SK-N-SH treated with all-trans-retinoic acid at 6 μM for 48 hours (cell line): ENCODE measurements around the gene IQCK.

Source experiments
- ATAC-seq: fragments of 200-7000 bp; cut with Tn5 transposase; 3 replicates; pipeline ENCODE4 v1.9.1; 2020; ENCODE audit warnings: mild to moderate bottlenecking, moderate library complexity
- BACH2 ChIP-seq: fragments of 250-450 bp; sonication (Bioruptor Pico); IDR thresholded peaks from 2 replicates; pipeline ENCODE4 v1.9.0; 2021; ENCODE audit warnings: mild to moderate bottlenecking, borderline replicate concordance
- CSDC2 ChIP-seq: fragments of 250-450 bp; sonication (Bioruptor Pico); IDR thresholded peaks from 2 replicates; pipeline ENCODE4 v1.5.0; 2020; ENCODE audit warnings: mild to moderate bottlenecking, moderate library complexity
- ESRRG ChIP-seq: fragments of 250-450 bp; sonication (Bioruptor Pico); IDR thresholded peaks from 2 replicates; pipeline ENCODE4 v1.6.1; 2021; ENCODE audit warnings: mild to moderate bottlenecking
- ISL1 ChIP-seq: fragments of 250-450 bp; sonication (Bioruptor Pico); IDR thresholded peaks from 2 replicates; pipeline ENCODE4 v2.1.2; 2022; ENCODE audit warnings: mild to moderate bottlenecking, moderate library complexity
- OSR1 ChIP-seq: fragments of 250-450 bp; sonication (Bioruptor Pico); IDR thresholded peaks from 2 replicates; pipeline ENCODE4 v1.8.0; 2022; ENCODE audit warnings: moderate library complexity, mild to moderate bottlenecking, inconsistent platforms
- PPARA ChIP-seq: fragments of 250-450 bp; sonication (Bioruptor Pico); IDR thresholded peaks from 2 replicates; pipeline ENCODE4 v1.5.0; 2020; ENCODE audit warnings: mild to moderate bottlenecking, borderline replicate concordance
- RARB ChIP-seq: fragments of 250-450 bp; sonication (Bioruptor Pico); IDR thresholded peaks from 2 replicates; pipeline ENCODE4 v1.8.0; 2021; ENCODE audit warnings: mild to moderate bottlenecking, moderate library complexity
- SNAI2 ChIP-seq: fragments of 250-450 bp; sonication (Bioruptor Pico); IDR thresholded peaks from 2 replicates; pipeline ENCODE4 v1.5.0; 2020; ENCODE audit warnings: mild to moderate bottlenecking, moderate library complexity
- TCF4 ChIP-seq: fragments of 250-450 bp; sonication (Bioruptor Pico); IDR thresholded peaks from 2 replicates; pipeline ENCODE4 v1.8.0; 2021; ENCODE audit warnings: mild to moderate bottlenecking, moderate library complexity, borderline replicate concordance
- TOX ChIP-seq: fragments of 250-450 bp; sonication (Bioruptor Pico); IDR thresholded peaks from 2 replicates; pipeline ENCODE4 v1.8.0; 2021; ENCODE audit warnings: mild to moderate bottlenecking, moderate library complexity, borderline replicate concordance
- TSHZ2 ChIP-seq: fragments of 250-450 bp; sonication (Bioruptor Pico); IDR thresholded peaks from 2 replicates; pipeline ENCODE4 v1.5.0; 2020; ENCODE audit warnings: mild to moderate bottlenecking, moderate library complexity
- ZC3H10 ChIP-seq: fragments of 250-450 bp; sonication (Bioruptor Pico); IDR thresholded peaks from 2 replicates; pipeline ENCODE4 v1.5.1; 2021; ENCODE audit warnings: mild to moderate bottlenecking, moderate library complexity
- ZFP3 ChIP-seq: fragments of 250-450 bp; sonication (Bioruptor Pico); IDR thresholded peaks from 2 replicates; pipeline ENCODE4 v1.5.0; 2020; ENCODE audit warnings: mild to moderate bottlenecking, moderate library complexity
- ZNF565 ChIP-seq: fragments of 450-650 bp; formaldehyde crosslinking; conservative IDR thresholded peaks from 2 replicates; pipeline ENCODE4 v1.5.0; 2020; ENCODE audit warnings: low read depth, mild to moderate bottlenecking, moderate library complexity
- ZNF70 ChIP-seq: fragments of 450-650 bp; formaldehyde crosslinking; IDR thresholded peaks from 2 replicates; pipeline ENCODE4 v1.5.0; 2020; ENCODE audit warnings: mild to moderate bottlenecking, moderate library complexity
- ZNF8 ChIP-seq: fragments of 450-650 bp; formaldehyde crosslinking; IDR thresholded peaks from 2 replicates; pipeline ENCODE4 v1.5.0; 2020; ENCODE audit warnings: mild to moderate bottlenecking, moderate library complexity
- TF ChIP-seq, protein P1 (sequence below): fragments of 250-450 bp; sonication (Bioruptor Pico); IDR thresholded peaks from 2 replicates; pipeline ENCODE4 v1.8.0; 2020; ENCODE audit warnings: mild to moderate bottlenecking, moderate library complexity, borderline replicate concordance
- TF ChIP-seq, protein P2 (sequence below): fragments of 250-450 bp; sonication (Bioruptor Pico); IDR thresholded peaks from 2 replicates; pipeline ENCODE4 v1.8.0; 2021; ENCODE audit warnings: low read depth, mild to moderate bottlenecking, moderate library complexity, borderline replicate concordance
- TF ChIP-seq, protein P3 (sequence below): fragments of 250-450 bp; sonication (Bioruptor Pico); IDR thresholded peaks from 2 replicates; pipeline ENCODE4 v1.5.1; 2020; ENCODE audit warnings: low read depth, mild to moderate bottlenecking, moderate library complexity

IQCK gene

DNA sequence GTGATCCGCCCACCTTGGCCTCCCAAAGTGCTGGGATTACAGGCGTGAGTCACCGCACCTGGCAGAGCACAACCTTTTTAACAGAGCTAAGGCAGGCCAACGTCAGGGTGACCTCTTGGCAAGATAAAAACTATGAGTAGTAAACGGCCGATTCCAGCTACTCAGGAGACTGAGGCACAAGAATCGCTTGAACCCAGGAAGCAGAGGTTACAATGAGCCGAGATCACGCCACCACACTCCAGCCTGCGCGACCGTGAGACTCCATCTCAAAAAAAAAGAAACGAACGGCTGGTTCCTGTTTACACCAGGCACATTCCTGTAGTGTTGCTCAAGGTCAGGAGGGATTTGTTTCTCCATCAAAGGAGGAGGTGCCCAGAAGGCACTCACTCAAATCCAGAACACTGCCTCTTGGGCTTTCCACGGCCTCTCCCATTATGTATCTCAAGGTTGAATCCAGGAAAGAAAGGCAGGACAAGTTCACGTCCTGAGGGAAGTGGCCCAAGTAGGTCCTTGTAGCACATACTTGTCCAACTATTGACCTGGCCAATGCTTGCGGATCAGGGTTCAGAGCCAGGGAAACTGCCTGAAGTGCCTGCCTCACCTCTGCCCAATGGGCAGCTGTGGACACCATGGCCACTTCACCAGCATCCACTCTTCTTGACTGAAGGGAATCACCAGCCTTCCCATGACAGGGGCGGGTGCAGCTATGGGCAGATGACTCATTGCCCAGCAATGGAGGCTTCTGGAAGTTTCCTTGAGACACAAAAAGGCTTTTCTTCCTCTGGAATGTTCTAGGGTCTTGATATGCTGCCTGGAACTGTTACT is 13.5 kb upstream of the IQCK start:
- no peak for ATAC-seq
- TF ChIP-seq, protein P1, sequence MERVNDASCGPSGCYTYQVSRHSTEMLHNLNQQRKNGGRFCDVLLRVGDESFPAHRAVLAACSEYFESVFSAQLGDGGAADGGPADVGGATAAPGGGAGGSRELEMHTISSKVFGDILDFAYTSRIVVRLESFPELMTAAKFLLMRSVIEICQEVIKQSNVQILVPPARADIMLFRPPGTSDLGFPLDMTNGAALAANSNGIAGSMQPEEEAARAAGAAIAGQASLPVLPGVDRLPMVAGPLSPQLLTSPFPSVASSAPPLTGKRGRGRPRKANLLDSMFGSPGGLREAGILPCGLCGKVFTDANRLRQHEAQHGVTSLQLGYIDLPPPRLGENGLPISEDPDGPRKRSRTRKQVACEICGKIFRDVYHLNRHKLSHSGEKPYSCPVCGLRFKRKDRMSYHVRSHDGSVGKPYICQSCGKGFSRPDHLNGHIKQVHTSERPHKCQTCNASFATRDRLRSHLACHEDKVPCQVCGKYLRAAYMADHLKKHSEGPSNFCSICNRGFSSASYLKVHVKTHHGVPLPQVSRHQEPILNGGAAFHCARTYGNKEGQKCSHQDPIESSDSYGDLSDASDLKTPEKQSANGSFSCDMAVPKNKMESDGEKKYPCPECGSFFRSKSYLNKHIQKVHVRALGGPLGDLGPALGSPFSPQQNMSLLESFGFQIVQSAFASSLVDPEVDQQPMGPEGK (CRISPR knock-in tag): no peak
- TF ChIP-seq RARB (CRISPR knock-in tag) (no peak), CSDC2 (no peak), TOX (CRISPR knock-in tag) (no peak), ESRRG (CRISPR knock-in tag) (no peak), ZNF565 (no peak)

- TF ChIP-seq, protein P2, sequence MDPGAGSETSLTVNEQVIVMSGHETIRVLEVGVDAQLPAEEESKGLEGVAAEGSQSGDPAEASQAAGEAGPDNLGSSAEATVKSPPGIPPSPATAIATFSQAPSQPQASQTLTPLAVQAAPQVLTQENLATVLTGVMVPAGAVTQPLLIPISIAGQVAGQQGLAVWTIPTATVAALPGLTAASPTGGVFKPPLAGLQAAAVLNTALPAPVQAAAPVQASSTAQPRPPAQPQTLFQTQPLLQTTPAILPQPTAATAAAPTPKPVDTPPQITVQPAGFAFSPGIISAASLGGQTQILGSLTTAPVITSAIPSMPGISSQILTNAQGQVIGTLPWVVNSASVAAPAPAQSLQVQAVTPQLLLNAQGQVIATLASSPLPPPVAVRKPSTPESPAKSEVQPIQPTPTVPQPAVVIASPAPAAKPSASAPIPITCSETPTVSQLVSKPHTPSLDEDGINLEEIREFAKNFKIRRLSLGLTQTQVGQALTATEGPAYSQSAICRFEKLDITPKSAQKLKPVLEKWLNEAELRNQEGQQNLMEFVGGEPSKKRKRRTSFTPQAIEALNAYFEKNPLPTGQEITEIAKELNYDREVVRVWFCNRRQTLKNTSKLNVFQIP (CRISPR knock-in tag): no peak
- ATAC-seq: no peak
Measured at GRCh38 chr16:19705146-19705501, 12.9 kb upstream of the IQCK start.

DNA sequence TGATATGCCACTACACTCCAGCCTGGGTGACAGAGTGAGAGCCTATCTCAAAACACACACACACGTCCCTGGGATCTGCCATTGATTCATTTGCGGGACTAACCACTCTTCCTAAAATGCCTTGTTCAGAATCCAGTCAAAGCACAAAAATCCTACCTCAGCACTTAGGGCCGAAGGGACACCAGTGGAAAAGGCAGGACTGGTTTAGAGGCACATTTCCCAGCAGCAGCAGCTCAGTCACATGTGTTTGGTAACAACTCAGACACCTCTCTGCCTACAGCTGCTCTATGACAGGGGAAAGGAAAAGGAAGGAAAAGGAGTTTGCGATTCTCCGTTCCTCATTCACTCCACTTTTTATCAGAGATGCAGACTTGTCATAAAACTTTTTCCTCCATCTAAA is 12.2 kb upstream of the IQCK start:
- TF ChIP-seq ZNF8 (CRISPR knock-in tag) (no peak), TCF4 (CRISPR knock-in tag) (no peak), ZFP3 (CRISPR knock-in tag) (no peak), CSDC2 (no peak), PPARA (CRISPR knock-in tag) (no peak), TSHZ2 (CRISPR knock-in tag) (no peak), ZNF70 (CRISPR knock-in tag) (no peak), ZC3H10 (CRISPR knock-in tag) (no peak), ISL1 (CRISPR knock-in tag) (no peak), TOX (CRISPR knock-in tag) (no peak), BACH2 (CRISPR knock-in tag) (no peak), SNAI2 (CRISPR knock-in tag) (no peak), OSR1 (no peak), ESRRG (CRISPR knock-in tag) (no peak), ZNF565 (no peak)
- TF ChIP-seq, protein P1 (CRISPR knock-in tag): no peak
- TF ChIP-seq, protein P2 (CRISPR knock-in tag): no peak
- TF ChIP-seq, protein P3, sequence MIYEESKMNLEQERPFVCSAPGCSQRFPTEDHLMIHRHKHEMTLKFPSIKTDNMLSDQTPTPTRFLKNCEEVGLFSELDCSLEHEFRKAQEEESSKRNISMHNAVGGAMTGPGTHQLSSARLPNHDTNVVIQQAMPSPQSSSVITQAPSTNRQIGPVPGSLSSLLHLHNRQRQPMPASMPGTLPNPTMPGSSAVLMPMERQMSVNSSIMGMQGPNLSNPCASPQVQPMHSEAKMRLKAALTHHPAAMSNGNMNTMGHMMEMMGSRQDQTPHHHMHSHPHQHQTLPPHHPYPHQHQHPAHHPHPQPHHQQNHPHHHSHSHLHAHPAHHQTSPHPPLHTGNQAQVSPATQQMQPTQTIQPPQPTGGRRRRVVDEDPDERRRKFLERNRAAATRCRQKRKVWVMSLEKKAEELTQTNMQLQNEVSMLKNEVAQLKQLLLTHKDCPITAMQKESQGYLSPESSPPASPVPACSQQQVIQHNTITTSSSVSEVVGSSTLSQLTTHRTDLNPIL: no peak
- no peak for ATAC-seq
